GM18507 (cell line): Measurements from ENCODE around the gene KCNMA1.

ENCODE experiments used
- DNase-seq: peaks from one replicate; pipeline ENCODE4 v3.0.0; 2011; ENCODE audit warnings: low read depth; ENCODE audit not compliant: insufficient read length; ENCODE audit errors: extremely low spot score
- FAIRE-seq: peaks from 2 replicates; lab custom pipeline; 2011; peaks lifted over from hg19 to GRCh38; lab: Jason Lieb, UNC

The KCNMA1 gene

DNA sequence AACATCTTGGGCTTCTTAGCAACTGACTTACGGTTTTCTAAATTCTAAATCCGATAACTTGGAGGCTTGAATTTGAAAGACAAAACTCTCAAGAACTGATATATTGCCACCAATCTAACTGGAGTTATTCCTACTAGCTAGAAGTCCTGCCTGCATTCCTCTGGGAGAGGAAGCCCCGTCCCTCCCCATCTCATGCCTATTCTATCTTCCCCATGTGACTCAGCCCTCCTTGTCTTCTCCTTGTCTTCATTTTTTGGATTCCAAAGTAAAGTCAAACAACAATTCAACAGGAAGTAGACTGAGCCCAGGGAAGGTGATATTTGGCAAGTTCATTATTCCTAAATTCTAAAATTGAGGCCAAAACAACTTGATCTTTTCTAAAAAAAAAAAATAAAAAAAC lies 587.7 kb downstream of the KCNMA1 start:
- no peak for DNase-seq
- no peak for FAIRE-seq

DNA sequence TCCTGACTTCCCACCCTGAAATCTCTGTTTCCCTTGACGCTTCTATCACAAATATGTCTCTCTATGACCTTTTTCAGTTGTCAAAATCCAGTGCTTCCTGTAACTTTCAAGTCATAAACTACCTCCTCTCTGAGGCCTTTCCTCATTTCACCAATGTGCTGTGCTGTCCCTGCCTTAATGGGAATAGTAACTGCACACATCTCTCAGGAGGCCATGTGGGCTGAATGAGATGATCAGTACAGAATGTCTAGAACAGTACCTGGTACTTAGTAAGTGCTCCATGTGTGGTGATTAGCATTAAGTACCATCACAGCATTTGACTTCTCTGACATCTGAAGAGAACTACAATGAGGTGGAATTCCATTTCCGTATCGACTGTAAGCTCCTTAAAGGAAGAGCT lies 588.5 kb downstream of the KCNMA1 start:
- DNase-seq (no peak), FAIRE-seq (no peak)

DNA sequence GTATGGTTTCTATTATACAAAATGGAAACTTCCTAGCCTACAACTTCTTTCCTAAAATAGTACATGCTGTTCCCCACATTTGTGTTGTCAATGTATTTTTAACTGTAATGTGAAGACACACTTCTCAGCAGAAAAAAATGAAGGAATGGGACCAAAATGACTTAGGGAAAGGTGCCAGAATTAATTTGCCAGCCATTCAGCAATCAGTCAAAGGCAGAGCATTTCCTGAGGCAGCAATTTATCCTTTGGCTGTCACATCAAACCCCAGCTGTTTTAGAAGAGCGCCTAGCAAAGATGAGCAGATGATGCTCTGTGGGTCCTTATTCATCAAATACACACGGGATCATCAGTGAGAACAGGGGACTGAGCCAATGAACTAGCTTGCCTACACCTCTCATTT lies 592.5 kb downstream of the KCNMA1 start:
- no peak for FAIRE-seq
- DNase-seq = no peak

DNA sequence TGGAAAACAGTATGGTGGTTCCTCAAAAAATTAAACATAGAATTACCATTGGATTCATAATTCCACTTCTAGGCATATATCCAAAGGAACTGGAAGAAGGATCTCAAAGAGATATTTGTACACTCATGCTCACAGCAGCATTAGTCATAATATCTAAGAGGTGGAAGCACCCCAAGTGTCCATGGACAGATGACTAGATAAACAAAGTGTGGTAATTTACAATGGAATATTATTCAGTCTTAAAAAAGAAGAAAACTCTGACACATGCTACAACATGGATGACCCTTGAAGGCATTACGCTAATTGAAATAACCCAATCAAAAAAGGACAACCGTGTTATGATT lies 594.2 kb downstream of the KCNMA1 start:
- DNase-seq = no peak
- FAIRE-seq = no peak

DNA sequence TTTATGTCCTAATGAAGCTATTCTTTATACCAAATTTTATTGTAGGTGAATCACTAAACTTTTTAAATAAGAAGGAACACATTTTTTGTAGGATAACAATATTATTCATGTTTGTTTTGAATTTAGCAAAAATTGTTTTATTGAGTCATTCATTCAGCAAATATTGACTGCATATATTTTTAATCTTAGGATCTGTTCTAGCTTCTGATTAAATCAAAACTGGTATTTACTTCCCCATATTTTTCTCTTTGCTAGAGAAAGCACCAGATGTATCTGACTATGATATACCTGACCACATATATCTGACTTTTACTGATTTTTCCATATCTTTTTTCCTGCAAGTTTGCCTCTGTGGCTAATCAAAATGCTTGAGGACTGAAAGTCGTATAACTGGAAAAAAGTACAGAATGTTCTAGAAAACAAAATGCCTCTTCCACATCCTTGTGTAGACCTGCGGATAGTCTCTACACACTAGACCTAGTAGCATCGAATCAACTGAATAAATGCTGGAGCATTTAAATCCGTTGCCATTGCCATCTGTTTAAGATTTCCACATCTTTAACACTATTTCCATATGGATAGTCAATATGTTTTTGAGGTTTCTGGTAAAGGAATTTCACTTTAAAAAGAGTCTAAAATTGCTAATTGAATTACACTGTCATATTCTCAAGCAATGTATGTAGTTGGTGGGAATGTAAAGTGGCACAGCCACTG lies 594.7 kb downstream of the KCNMA1 start:
- FAIRE-seq (no peak), DNase-seq (no peak)

DNA sequence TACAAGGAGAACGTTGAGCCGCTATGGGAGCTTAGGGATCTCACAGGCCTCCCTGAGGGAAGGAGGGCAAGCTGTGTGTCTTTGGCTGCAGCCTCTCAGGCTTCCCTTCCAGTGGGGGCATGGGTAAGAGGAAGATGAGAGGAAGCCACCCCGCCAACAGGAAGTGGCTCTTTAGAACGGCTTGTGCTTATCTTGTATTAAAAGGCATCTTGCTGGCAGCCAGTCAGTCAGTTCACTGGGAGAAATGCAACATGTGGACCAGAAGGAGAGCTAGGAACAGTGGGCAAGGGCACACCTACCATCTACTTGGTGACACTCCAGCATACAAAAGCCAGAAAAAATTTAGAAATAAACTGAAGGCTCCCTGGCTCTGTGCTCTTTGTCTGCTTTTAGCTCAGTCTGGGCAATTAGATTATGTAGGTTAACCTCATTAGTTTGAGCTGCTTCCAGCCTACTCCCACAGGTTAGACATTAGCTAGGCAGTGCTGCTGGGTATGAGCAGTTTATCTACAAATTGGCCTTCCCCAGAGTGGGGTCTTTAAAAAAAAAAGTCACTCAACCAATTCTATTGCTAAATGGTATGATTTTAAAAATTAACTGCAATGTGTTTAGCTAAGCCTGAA lies 595.9 kb downstream of the KCNMA1 start:
- DNase-seq (no peak), FAIRE-seq (no peak)

DNA sequence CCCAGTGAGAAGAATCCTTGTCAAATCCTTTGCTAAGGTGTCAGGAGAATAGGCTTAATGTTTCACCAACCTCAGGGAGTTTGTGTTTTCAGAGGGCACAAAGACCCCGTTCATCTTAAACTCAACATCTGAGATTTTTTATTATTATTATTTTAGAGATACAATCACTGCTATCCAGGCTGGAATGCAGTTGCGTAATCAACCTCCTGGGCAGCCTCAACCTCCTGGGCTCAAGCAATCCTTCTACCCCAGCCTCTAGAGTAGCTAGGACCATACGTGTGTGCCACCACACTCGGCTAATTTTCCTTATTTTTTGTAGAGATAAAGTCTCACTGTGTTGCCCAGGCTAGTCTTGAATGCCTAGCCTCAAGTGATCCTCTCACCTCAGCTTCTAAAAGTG lies 599.2 kb downstream of the KCNMA1 start:
- DNase-seq = no peak

DNA sequence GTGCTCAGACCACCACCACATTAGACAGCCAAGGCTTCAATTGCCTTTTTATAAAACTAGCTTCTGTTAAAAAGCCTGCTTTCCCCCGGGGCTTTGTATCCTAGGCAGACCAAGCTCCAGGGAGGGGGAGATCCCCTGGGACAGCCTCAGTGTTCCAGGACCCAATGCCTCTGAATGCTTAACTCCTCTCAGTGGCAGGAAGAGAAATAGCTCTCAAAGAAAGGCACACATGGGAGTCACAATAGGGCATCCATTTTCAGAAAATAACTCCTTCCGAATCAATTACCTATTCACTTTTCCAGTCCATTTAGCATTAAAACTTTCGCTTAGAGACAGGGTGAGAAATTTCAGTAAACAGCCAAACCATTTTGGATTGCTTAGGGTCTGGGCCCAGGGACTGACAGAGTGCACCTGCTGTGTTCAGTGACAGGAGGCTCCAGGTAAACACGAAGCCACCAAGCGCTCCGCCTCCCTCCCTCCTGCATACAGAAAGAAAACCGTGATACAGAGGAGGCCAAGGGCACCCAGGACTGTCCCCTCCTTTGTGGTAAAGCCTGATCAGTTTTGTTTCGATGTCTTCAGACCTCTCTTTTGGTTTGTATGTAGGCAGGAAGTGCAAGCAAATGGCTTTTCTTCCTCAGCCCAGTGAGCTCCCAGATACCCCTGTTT lies 599.7 kb downstream of the KCNMA1 start:
- no peak for FAIRE-seq
- DNase-seq = no peak

More for the DNA sequence above, 599.2 kb downstream of the KCNMA1 start:
- no peak for FAIRE-seq

DNA sequence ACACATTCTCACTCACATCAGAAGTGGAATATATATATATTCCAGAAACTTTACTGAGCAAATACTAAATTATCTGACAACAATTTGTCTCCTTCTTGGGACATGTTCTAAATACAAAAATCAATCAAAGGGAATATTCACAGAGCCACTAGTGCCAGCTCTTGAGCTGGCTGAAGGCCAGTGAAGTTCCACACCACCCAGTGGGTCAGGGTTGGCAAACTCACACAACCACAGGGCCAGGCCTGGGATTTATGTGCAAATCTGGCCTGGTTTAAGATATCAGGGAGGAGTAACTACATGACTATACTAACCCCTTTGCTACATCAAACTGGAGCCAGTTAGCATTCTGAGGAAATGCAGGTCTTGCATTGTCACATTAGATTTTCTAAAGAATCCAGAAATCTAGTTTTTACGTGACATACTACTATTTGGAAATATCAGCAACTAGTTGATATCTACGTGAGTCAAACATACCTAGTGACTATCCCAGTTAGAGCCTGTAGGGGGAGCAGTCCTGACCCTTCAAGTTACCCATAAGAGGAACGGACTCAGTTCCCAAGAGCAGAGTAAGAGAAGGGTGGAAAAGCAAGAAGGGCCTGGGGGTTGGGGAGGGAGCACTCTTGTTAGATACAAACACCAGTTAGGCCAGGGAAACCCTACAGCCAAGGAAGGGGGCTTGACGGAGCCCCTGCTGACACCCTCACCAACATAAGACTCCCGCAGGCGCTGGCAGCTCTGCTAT lies 600.4 kb downstream of the KCNMA1 start:
- DNase-seq (no peak), FAIRE-seq (no peak)

DNA sequence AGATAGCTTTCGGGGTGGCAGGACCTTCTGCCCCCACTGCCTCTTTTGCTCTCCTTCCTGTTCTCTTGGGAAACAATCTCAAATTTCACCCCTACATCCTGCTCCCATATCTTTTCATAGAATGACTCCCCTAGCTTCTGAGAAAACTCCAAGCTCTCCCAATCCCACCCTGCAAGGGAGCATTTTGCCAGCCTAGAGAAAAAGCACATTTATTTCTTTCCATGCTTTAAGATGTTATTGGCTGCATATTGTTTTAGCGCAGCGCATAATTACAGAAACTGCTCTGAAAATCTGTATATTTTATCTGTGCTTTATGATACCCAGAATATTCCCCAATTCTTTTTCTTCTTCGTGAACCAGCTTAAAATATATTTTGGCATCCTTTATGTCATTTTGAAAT lies 601.3 kb downstream of the KCNMA1 start:
- DNase-seq (no peak), FAIRE-seq (no peak)

DNA sequence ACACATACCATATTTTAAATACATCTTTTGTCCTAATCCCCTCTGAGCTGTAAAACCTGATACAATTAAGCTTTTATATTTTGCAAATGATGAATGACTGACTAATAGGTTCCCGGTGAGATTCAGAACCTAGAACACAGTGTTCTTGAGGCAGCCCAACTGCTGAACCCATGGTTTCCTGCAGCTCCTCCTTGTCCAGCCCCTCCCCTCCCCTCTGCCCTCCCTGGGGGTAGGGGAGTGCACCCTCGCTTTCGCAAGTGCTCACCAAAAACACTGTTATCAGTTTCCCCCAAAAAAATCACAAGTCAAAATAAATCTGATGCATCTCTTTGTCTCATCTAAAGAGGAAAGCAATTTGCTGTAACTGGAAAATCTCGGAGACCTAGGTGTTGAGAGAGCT lies 602.8 kb downstream of the KCNMA1 start:
- FAIRE-seq = no peak
- DNase-seq = no peak

DNA sequence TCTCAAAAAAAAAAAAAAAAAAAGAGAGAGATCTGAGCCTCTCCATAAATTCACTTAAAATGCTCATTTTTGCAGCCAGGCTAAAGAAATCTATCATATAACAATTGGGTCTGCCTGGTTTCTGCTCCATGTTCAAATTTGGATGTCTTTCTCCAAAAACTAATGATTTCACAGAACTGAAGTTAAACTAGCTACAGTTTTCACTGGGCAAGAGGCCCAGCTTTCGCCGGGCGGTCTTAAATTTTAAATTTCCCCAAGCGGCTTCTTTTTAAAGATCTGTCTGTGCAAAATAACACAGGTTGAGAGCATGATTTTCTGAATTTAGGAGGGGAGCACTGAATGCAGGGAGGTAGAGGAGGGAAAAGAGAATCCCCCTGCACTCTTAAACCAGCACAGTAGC lies 603.4 kb downstream of the KCNMA1 start:
- FAIRE-seq (no peak), DNase-seq (no peak)

DNA sequence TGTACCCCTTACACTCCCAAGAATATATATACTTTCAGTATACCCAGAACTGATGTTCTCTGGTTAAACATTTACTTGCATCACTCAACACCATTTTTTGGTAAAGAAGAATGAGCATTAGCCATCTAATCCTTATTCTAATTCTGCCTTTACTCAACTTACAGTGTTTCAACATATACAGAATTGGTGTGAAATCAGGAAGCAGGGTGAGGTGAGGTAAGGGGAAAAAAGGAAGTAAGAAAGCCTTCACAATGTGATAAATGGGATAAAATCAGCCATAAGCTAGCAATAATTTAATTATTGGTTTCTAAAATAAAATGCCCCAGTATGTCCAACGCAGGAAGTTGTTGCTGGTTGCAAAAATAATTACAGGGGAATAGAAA lies 605.4 kb downstream of the KCNMA1 start:
- DNase-seq (no peak), FAIRE-seq (no peak)

DNA sequence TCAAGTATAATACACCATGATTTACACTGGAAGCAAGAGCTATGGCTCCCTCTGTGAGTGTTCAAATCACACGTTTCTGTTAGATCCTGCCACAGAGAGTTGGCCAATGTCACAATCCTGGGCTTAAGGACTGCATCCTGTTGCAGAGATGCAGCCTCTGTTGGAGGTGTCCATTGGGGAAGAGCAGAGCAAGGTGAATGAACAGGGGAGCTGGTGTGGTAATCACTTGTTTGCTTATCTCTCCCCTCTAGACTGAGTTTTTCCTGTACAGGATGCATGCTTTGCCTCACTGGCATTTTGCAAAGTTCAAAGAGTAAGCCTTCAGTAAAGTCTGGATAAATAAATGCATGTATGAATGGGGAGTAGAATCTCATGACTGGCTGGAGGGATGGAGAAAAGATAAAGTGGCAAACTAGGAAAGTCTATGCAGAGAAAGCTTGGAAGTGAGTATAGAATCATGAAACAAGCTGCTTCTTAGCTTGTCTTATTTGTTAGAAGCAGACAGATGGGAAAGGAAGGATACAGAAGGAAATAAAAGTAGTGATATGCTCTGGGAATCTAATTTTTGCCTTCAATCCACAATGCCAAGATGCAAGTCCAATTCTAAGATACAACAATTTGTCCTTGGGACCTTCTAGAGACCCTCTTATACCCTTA lies 605.9 kb downstream of the KCNMA1 start:
- DNase-seq (no peak), FAIRE-seq (no peak)

DNA sequence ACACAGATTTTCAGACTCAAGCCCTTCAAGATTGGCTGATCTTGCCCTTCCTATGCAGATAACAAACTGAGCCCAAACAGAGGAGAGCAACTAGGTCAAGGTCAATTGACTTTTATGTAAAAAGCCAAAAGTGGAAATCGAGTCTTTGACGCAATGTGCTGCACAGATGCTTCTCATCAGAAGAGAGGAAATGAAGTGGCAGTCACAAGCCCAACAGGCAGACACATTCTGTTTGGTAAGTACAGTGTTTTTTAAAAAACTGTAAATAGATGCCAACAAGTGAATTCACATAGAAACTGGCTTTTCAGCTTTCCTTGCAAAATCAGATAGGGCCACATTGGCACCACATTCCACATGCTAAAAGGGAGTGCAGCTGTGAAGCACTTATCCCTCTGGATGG lies 606.6 kb downstream of the KCNMA1 start:
- no peak for FAIRE-seq
- DNase-seq = no peak

DNA sequence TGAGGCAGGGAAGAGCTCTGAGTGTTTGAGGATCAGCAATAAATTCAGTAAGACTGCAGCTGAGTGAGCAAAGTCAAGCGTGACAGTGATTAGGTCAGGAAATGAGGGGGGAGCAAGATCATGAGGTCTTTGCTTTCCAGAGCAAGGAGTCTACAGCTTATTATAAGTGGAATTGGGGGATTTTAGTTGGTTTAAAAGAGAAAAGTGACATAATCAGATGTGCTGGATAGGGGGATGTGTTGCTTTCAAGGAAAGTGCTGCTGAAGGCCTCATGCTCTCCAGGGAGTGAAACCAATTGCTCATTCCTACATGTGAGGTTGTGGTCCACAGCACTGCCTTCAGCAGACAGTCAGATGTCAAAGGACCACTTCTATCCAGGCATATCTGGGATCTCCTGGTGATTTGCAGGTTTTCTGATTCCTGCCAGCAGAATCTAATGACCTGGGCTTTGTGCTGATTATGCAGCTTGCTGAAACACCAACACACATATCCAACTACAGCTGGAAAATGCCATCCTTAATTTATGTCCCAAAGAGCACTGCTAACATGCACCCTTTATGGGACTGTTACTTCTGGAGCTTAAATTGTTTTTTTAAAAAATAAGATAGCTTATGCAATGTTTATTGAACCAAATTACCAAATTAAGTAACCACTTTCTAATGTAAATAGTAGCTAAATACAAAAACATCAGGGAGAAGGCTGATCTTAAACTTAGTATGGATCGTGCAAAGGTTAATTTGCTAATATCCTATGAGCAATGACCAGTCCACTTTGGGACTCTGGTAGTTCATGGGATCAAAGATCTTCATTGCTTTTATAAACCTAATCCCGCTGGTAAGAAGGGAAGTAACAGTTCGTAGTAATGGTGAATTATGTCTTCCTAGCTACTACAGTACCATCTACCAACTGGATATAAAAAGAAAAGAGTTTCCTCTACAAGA lies 607.6 kb downstream of the KCNMA1 start:
- no peak for DNase-seq
- no peak for FAIRE-seq

DNA sequence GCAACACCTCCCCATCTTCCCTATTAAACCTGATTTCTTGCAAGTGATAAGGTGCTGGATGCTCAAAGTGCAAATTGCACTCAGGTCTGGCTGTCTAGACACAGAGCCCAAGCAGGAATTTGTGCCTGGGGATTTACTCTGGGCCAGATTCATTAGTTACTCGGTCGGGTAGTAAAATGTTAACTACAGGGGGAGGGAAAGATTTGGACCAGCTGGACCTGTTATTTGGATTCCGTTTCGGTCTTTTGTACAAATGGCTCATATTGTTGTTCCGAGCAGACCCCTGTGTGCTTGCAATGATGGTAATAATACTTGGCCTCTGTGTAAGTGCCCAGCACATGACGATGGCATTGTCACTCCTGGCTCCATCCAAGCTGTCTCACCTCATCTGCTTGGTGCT lies 609.6 kb downstream of the KCNMA1 start:
- FAIRE-seq (no peak), DNase-seq (no peak)

DNA sequence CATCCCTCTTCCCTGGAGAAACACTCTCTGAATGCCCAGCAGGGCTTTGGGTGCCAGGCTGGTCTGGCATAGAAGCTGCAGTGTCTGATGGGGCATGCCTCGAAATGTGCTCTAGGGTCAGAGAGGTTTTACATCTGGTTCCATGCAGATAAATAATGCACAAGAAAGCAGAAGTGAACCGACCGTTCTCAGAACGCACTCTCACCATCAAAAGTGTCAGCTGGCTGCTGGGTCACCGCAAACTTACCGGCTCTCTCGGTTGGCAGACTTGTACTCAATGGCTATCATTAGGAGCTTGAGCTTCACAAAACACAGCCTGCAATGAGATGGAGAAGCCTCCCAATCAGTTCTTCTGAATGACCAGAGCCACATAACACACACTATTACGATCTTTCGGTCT lies 610.0 kb downstream of the KCNMA1 start:
- FAIRE-seq = no peak

DNA sequence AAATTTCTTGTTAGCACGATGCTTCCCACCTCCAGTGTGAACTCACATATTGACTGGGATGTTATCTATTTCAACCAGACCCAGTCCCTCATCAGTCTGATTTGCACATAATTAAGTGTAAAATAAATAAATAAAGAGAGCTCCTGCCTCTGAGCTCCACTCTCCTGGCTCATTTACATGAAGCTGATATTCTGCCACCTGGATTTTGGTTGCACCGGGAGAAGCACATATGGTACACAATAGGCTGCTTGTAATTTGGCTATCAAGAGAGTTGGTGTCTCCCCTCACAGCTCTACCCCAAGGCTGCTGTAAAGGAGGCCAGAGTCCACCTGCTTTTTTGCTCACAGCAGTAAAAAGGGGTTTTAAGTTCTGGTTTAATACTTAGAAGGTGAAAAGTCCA lies 610.5 kb downstream of the KCNMA1 start:
- no peak for FAIRE-seq
- no peak for DNase-seq

More for the DNA sequence above, 610.0 kb downstream of the KCNMA1 start:
- DNase-seq = no peak
